Endothelial cell of umbilical vein (primary cell): ENCODE measurements around the gene DCAF4. TPM values are rescaled to one million over a fixed set of nuclear protein-coding genes. Genes with fewer than 3 reads are reported as not detected.

Experiments
- BruUV-seq: library from RNA; stranded (reverse); fragments of 400-500 nt; replicated peaks from 2 replicates; lab custom pipeline; 2021; lab: Mats Ljungman, UMichigan
- CTCF ChIA-PET: fragments of 300-600, 350-600 bp; sonication (Branson Sonifier 250); formaldehyde crosslinking; loops from one replicate; lab custom pipeline; 2021; ENCODE audit warnings: antibody characterized with exemption, inconsistent platforms; lab: Charles Lee
- POLR2A ChIA-PET: fragments of 300-600, 350-600 bp; sonication (Branson Sonifier 250); formaldehyde crosslinking; loops from one replicate; lab custom pipeline; 2021; ENCODE audit warnings: antibody characterized with exemption, inconsistent platforms; lab: Charles Lee
- DNase-seq: peaks from one replicate; pipeline ENCODE4 v3.0.0-alpha.2; 2011; ENCODE audit warnings: low read depth, low spot score
- FAIRE-seq: peaks from 2 replicates; lab custom pipeline; 2011; peaks lifted over from hg19 to GRCh38; lab: Jason Lieb, UNC
- H2AFZ ChIP-seq: 2 replicates; pipeline ENCODE4 v1.6.0; 2012; ENCODE audit warnings: low read depth, low read length, control low read depth, inconsistent platforms
- H3K27ac ChIP-seq: 2 replicates; pipeline ENCODE4 v1.5.1; 2011; ENCODE audit warnings: low read depth, mild to moderate bottlenecking, control low read depth, low read length, moderate library complexity; ENCODE audit not compliant: insufficient read depth
- H3K27me3 ChIP-seq, 2 experiments: 2 replicates each; pipeline versions ENCODE4 v1.6.0 to v1.6.1; 2011; ENCODE audit warnings: low read length in 2 of 2, mixed read lengths in 1 of 2; ENCODE audit not compliant: control insufficient read depth in 2 of 2, insufficient read depth in 2 of 2
- H3K36me3 ChIP-seq, 2 experiments: 2 replicates in 1 of 2; 3 replicates in 1 of 2; pipeline ENCODE4 v1.5.1; 2011; ENCODE audit warnings: low read length in 2 of 2, mild to moderate bottlenecking in 1 of 2, moderate library complexity in 1 of 2; ENCODE audit not compliant: control insufficient read depth in 2 of 2, insufficient read depth in 2 of 2; ENCODE audit errors: extremely low read depth in 1 of 2
- H3K4me1 ChIP-seq: 3 replicates; pipeline ENCODE4 v1.5.1; 2011; ENCODE audit warnings: mild to moderate bottlenecking, low read length; ENCODE audit not compliant: control insufficient read depth, insufficient read depth; ENCODE audit errors: extremely low read depth
- H3K4me2 ChIP-seq: 2 replicates; pipeline ENCODE4 v1.6.1; 2011; ENCODE audit warnings: low read length, control low read depth, mixed read lengths; ENCODE audit not compliant: insufficient read depth
- H3K4me3 ChIP-seq, 3 experiments: fragments of 200-600 bp in 1 of 3; sonication (generic), shearing (Covaris generic) in 1 of 3; replicated peaks in 1 of 3; 2 replicates each; pipeline ENCODE4 v1.5.1; 2011 to 2016; ENCODE audit warnings: control low read depth in 3 of 3, low read length in 3 of 3, mild to moderate bottlenecking in 2 of 3, inconsistent platforms in 1 of 3, low read depth in 1 of 3, moderate library complexity in 1 of 3; ENCODE audit not compliant: insufficient read depth in 1 of 3
- H3K79me2 ChIP-seq: 2 replicates; pipeline ENCODE4 v1.6.0; 2012; ENCODE audit warnings: low read length, inconsistent platforms; ENCODE audit not compliant: control insufficient read depth, insufficient read depth
- H3K9ac ChIP-seq: replicated peaks from 2 replicates; pipeline ENCODE3; 2011; ENCODE audit warnings: low read length, control low read depth; ENCODE audit not compliant: insufficient read depth; ENCODE audit errors: extremely low read depth
- H3K9me1 ChIP-seq: replicated peaks from 3 replicates; pipeline ENCODE4 v1.6.0; 2011; ENCODE audit warnings: mild to moderate bottlenecking, low read length; ENCODE audit not compliant: control insufficient read depth, insufficient read depth; ENCODE audit errors: extremely low read depth
- H3K9me3 ChIP-seq: replicated peaks from 2 replicates; pipeline ENCODE4 v1.5.1; 2012; ENCODE audit warnings: low read length, inconsistent platforms; ENCODE audit not compliant: control insufficient read depth, insufficient read depth
- H4K20me1 ChIP-seq: replicated peaks from 2 replicates; pipeline ENCODE3; 2011; ENCODE audit warnings: mild to moderate bottlenecking, low read length; ENCODE audit not compliant: control insufficient read depth, insufficient read depth; ENCODE audit errors: extremely low read depth
- EZH2 ChIP-seq: IDR thresholded peaks from 2 replicates; pipeline ENCODE4 v1.6.1; 2012; ENCODE audit warnings: borderline replicate concordance, low read depth, mild to moderate bottlenecking, moderate library complexity, low read length, inconsistent platforms; ENCODE audit not compliant: severe bottlenecking
- FOS ChIP-seq: IDR thresholded peaks from 2 replicates; pipeline ENCODE4 v1.6.1; 2011; ENCODE audit warnings: mild to moderate bottlenecking, low read length, moderate library complexity, borderline replicate concordance; ENCODE audit not compliant: insufficient read depth
- GATA2 ChIP-seq: IDR thresholded peaks from 2 replicates; pipeline ENCODE4 v1.7.0; 2011; ENCODE audit warnings: low read depth, mild to moderate bottlenecking, moderate library complexity, mixed read lengths, low read length; ENCODE audit not compliant: insufficient read length, insufficient read depth
- JUN ChIP-seq: IDR thresholded peaks from 2 replicates; pipeline ENCODE4 v1.6.1; 2011; ENCODE audit warnings: borderline replicate concordance, low read depth; ENCODE audit not compliant: insufficient read length, insufficient read depth
- MYC ChIP-seq: IDR thresholded peaks from one replicate; pipeline ENCODE4 v1.6.1; 2011; ENCODE audit warnings: mild to moderate bottlenecking, low read depth, low read length
- POLR2A ChIP-seq: IDR thresholded peaks from 2 replicates; pipeline ENCODE4 v1.6.1; 2012; ENCODE audit warnings: low read depth, mild to moderate bottlenecking, control low read depth, low read length
- POLR2AphosphoS5 ChIP-seq: IDR thresholded peaks from 2 replicates; pipeline ENCODE4 v1.6.1; 2012; ENCODE audit warnings: low read depth, mild to moderate bottlenecking, control low read depth, low read length, moderate library complexity; ENCODE audit not compliant: insufficient read depth
- dilution Hi-C: fragments of 300-500 bp; cut with MboI; formaldehyde crosslinking; loops from one replicate; pipeline ENCODE4 v1.15.0; 2019; ENCODE audit warnings: low sequenced_read_pairs; ENCODE audit not compliant: extremely low pct_ligation_motif_present
- intact Hi-C: fragments of 100-400 bp; cut with micrococcal nuclease; formaldehyde crosslinking; loops from one replicate; pipeline ENCODE4 v1.10.0; 2022
- polyA plus RNA-seq, 4 experiments: library from polyadenylated mRNA; depleted of rRNA in 3 of 4; stranded (reverse) in 3 of 4; unstranded in 1 of 4; fragments of >200 nt; gene quantifications; 2 replicates each; pipeline versions ENCODE4 v1.2.1 to v1.2.3, GENCODE V29; 2011 to 2012; ENCODE audit warnings: missing spikeins in 1 of 4
- total RNA-seq: library from RNA; stranded (reverse); gene quantifications from 2 replicates; pipeline ENCODE4 v1.2.3, GENCODE V29; 2021
- TF ChIP-seq, protein P1 (sequence below): IDR thresholded peaks from 2 replicates; pipeline ENCODE4 v1.6.1; 2011; ENCODE audit not compliant: insufficient read depth, insufficient read length
- TF ChIP-seq, protein P2 (sequence below), 2 donors: IDR thresholded peaks; 1 replicate in 1 of 2; 2 replicates in 1 of 2; pipeline ENCODE4 v1.5.1; 2011; ENCODE audit warnings: low read length in 2 of 2, mild to moderate bottlenecking in 2 of 2, moderate library complexity in 2 of 2, control low read depth in 1 of 2, inconsistent platforms in 1 of 2, low read depth in 1 of 2; ENCODE audit not compliant: insufficient read depth in 1 of 2; ENCODE audit errors: extremely low read depth in 1 of 2

The DCAF4 gene
- total and polyA plus RNA-seq, 2 donors (not counting 3 experiments of a cell fraction or from before 2014, with no cell fraction given), result 8.6 to 15.8 TPM

GRCh38 chr14:72986857-72987256 lies 60.6 kb downstream of the DCAF4 start:
- no peak overlapping the region for H2AFZ ChIP-seq
- H3K9me1 ChIP-seq, result no peaks in the 10 kb centered on the region
- ChIA-PET CTCF (interaction anchor here (1.0 kb wide), 1 partner anchor 26 kb away, joined by 3 read pairs; no protein-coding TSS in a partner anchor), POLR2A (no interaction called here)
- no peak overlapping the region for H3K9ac ChIP-seq
- dilution Hi-C loops (no loop called here), intact Hi-C loops (no loop called here)
- no peak overlapping the region for H3K4me3 ChIP-seq
- no peak overlapping the region for H3K4me2 ChIP-seq
- H3K4me1 ChIP-seq, result no peaks in the 10 kb centered on the region
- TF ChIP-seq, protein P1, sequence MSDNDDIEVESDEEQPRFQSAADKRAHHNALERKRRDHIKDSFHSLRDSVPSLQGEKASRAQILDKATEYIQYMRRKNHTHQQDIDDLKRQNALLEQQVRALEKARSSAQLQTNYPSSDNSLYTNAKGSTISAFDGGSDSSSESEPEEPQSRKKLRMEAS, result no peak
- no peak for TF ChIP-seq GATA2
- TF ChIP-seq POLR2AphosphoS5, result no peak
- no peak for TF ChIP-seq MYC
- no peak for TF ChIP-seq POLR2A
- TF ChIP-seq, protein P2, sequence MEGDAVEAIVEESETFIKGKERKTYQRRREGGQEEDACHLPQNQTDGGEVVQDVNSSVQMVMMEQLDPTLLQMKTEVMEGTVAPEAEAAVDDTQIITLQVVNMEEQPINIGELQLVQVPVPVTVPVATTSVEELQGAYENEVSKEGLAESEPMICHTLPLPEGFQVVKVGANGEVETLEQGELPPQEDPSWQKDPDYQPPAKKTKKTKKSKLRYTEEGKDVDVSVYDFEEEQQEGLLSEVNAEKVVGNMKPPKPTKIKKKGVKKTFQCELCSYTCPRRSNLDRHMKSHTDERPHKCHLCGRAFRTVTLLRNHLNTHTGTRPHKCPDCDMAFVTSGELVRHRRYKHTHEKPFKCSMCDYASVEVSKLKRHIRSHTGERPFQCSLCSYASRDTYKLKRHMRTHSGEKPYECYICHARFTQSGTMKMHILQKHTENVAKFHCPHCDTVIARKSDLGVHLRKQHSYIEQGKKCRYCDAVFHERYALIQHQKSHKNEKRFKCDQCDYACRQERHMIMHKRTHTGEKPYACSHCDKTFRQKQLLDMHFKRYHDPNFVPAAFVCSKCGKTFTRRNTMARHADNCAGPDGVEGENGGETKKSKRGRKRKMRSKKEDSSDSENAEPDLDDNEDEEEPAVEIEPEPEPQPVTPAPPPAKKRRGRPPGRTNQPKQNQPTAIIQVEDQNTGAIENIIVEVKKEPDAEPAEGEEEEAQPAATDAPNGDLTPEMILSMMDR (IDR thresholded peaks at IDR 0.05; ENCODE audit: extremely low read depth in 1 of 2, insufficient read depth in 1 of 2, low read depth in 1 of 2, low read length in 2 of 2), result no peak
- no peak for TF ChIP-seq JUN
- no peak for TF ChIP-seq EZH2
- no peak for TF ChIP-seq FOS
- BruUV-seq, result no TSS peak
- H3K27me3 ChIP-seq, result no peaks in the 10 kb centered on the region
- H3K79me2 ChIP-seq, result no peaks in the 10 kb centered on the region
- DNase-seq (no peak), FAIRE-seq (no peak)
- no peaks in the 10 kb centered on the region for H4K20me1 ChIP-seq
- H3K36me3 ChIP-seq, result peaks cover 0 to 14% of the 10 kb centered on the region in 2 experiments
- no peaks in the 10 kb centered on the region for H3K9me3 ChIP-seq
- no peak overlapping the region for H3K27ac ChIP-seq
